Measurements from ENCODE around the gene LOXL4.

DNA sequence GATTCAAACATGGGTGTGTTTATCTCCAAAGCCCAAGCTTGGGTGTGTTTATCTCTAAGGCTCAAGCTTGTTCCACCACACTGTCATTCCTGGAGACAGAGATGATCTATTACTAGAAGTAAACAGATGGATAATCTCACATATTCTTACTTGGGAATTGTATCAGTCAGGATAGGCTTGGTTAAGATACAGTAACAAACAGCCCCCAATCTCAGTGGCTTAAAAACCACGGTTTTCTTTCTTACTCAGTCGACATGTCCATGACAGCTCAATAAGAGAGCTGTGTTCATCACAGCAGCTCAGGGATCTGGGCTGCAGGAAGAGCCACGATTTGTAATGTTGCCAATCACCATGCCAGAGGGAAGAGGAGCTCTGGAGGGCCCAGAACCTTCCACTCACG, 38.5 kb upstream of the LOXL4 start:
- TF ChIP-seq POLR2A (IDR thresholded peaks at IDR 0.05) = no peak
- TF ChIP-seq, protein P1, sequence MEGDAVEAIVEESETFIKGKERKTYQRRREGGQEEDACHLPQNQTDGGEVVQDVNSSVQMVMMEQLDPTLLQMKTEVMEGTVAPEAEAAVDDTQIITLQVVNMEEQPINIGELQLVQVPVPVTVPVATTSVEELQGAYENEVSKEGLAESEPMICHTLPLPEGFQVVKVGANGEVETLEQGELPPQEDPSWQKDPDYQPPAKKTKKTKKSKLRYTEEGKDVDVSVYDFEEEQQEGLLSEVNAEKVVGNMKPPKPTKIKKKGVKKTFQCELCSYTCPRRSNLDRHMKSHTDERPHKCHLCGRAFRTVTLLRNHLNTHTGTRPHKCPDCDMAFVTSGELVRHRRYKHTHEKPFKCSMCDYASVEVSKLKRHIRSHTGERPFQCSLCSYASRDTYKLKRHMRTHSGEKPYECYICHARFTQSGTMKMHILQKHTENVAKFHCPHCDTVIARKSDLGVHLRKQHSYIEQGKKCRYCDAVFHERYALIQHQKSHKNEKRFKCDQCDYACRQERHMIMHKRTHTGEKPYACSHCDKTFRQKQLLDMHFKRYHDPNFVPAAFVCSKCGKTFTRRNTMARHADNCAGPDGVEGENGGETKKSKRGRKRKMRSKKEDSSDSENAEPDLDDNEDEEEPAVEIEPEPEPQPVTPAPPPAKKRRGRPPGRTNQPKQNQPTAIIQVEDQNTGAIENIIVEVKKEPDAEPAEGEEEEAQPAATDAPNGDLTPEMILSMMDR (IDR thresholded peaks at IDR 0.05) = no peak

Data from transverse colon (tissue), 3 donors.